SJCRH30 (cell line): ENCODE results near the gene ZFP91. TPM values are rescaled to one million over a fixed set of nuclear protein-coding genes. Genes with fewer than 3 reads are reported as not detected.
A peak's percentile ranks its signal among the peaks of the same experiment; 100 is the strongest.

ENCODE experiments used
- DNase-seq, 2 experiments: peaks; one replicate each; pipeline ENCODE4 v3.0.0-alpha.2; 2015 to 2020
- H3K27ac ChIP-seq: fragments of 250-450 bp; sonication (Bioruptor Pico); 2 replicates; pipeline ENCODE4 v1.5.1; 2020; ENCODE audit warnings: mild to moderate bottlenecking, moderate library complexity
- H3K27me3 ChIP-seq: fragments of 250-450 bp; sonication (Bioruptor Pico); 2 replicates; pipeline ENCODE4 v1.5.1; 2020; ENCODE audit warnings: mild to moderate bottlenecking, moderate library complexity
- H3K36me3 ChIP-seq: fragments of 250-450 bp; sonication (Bioruptor Pico); 2 replicates; pipeline ENCODE4 v1.5.1; 2020; ENCODE audit warnings: mild to moderate bottlenecking, moderate library complexity
- H3K4me1 ChIP-seq: fragments of 250-450 bp; sonication (Bioruptor Pico); 2 replicates; pipeline ENCODE4 v1.5.1; 2020; ENCODE audit warnings: mild to moderate bottlenecking, moderate library complexity
- H3K4me3 ChIP-seq: fragments of 250-450 bp; sonication (Bioruptor Pico); 2 replicates; pipeline ENCODE4 v1.5.1; 2020; ENCODE audit warnings: mild to moderate bottlenecking, moderate library complexity
- H3K9me3 ChIP-seq: fragments of 250-450 bp; sonication (Bioruptor Pico); replicated peaks from 2 replicates; pipeline ENCODE4 v1.5.1; 2020; ENCODE audit warnings: mild to moderate bottlenecking, moderate library complexity
- total RNA-seq: library from RNA; depleted of rRNA; stranded (reverse); fragments of >200 nt; shearing (Covaris generic); gene quantifications from 2 replicates; pipeline ENCODE4 v1.2.3, GENCODE V29; 2014

The ZFP91 gene
- total RNA-seq, 1 experiment from 2014 or later, result 60.5 TPM

- Histone ChIP-seq H3K27ac (no peak overlapping the region), H3K4me1 (no peaks in the 10 kb centered on the region), H3K9me3 (no peaks in the 10 kb centered on the region), H3K4me3 (no peak overlapping the region), H3K27me3 (no peaks in the 10 kb centered on the region), H3K36me3 (peaks cover 28% of the 10 kb centered on the region)
- DNase-seq, result no peak
These were observed 28.3 kb downstream of the ZFP91 start for GRCh38 chr11:58606930-58607714.

GRCh38 chr11:58608331-58608730 lies 29.5 kb downstream of the ZFP91 start:
- Histone ChIP-seq H3K9me3 (no peaks in the 10 kb centered on the region), H3K27me3 (no peaks in the 10 kb centered on the region), H3K4me3 (no peak overlapping the region), H3K36me3 (peaks cover 40% of the 10 kb centered on the region), H3K27ac (no peak overlapping the region), H3K4me1 (no peaks in the 10 kb centered on the region)
- DNase-seq, result no peak

- no peak for DNase-seq
- H3K4me1 ChIP-seq, result no peaks in the 10 kb centered on the region
- H3K9me3 ChIP-seq, result no peaks in the 10 kb centered on the region
- H3K27ac ChIP-seq, result no peak overlapping the region
- H3K4me3 ChIP-seq, result no peak overlapping the region
- peaks cover 53% of the 10 kb centered on the region for H3K36me3 ChIP-seq
- no peaks in the 10 kb centered on the region for H3K27me3 ChIP-seq
These were observed 30.9 kb downstream of the ZFP91 start for GRCh38 chr11:58609723-58610122.

GRCh38 chr11:58613228-58613627 lies 34.4 kb downstream of the ZFP91 start:
- Histone ChIP-seq H3K4me1 (no peaks in the 10 kb centered on the region), H3K9me3 (no peaks in the 10 kb centered on the region), H3K4me3 (no peak overlapping the region), H3K36me3 (peaks cover 79% of the 10 kb centered on the region), H3K27me3 (no peaks in the 10 kb centered on the region), H3K27ac (no peak overlapping the region)
- no peak for DNase-seq

GRCh38 chr11:58615559-58615958 lies 36.7 kb downstream of the ZFP91 start:
- H3K27me3 ChIP-seq, result no peaks in the 10 kb centered on the region
- H3K9me3 ChIP-seq, result no peaks in the 10 kb centered on the region
- no peaks in the 10 kb centered on the region for H3K4me1 ChIP-seq
- DNase-seq, result no peak
- H3K4me3 ChIP-seq, result no peak overlapping the region
- H3K27ac ChIP-seq, result no peak overlapping the region
- H3K36me3 ChIP-seq, result peaks cover 84% of the 10 kb centered on the region

- Histone ChIP-seq H3K4me1 (no peaks in the 10 kb centered on the region), H3K4me3 (no peak overlapping the region), H3K27ac (no peak overlapping the region), H3K27me3 (no peaks in the 10 kb centered on the region), H3K9me3 (no peaks in the 10 kb centered on the region), H3K36me3 (peaks cover 83% of the 10 kb centered on the region)
- no peak for DNase-seq
These were observed 37.7 kb downstream of the ZFP91 start for GRCh38 chr11:58616594-58616993.

- H3K4me3 ChIP-seq, result no peak overlapping the region
- DNase-seq, result no peak
- H3K36me3 ChIP-seq, result peaks cover 79% of the 10 kb centered on the region
- no peaks in the 10 kb centered on the region for H3K9me3 ChIP-seq
- no peaks in the 10 kb centered on the region for H3K4me1 ChIP-seq
- no peak overlapping the region for H3K27ac ChIP-seq
- no peaks in the 10 kb centered on the region for H3K27me3 ChIP-seq
These were observed 39.2 kb downstream of the ZFP91 start for GRCh38 chr11:58617976-58618557.

GRCh38 chr11:58621586-58622262 lies 42.9 kb downstream of the ZFP91 start:
- no peak overlapping the region for H3K27ac ChIP-seq
- H3K9me3 ChIP-seq, result no peaks in the 10 kb centered on the region
- no peak overlapping the region for H3K4me3 ChIP-seq
- no peaks in the 10 kb centered on the region for H3K4me1 ChIP-seq
- no peaks in the 10 kb centered on the region for H3K27me3 ChIP-seq
- peaks cover 72% of the 10 kb centered on the region for H3K36me3 ChIP-seq
- no peak for DNase-seq

- Histone ChIP-seq H3K4me3 (no peak within 1 kb of the TSS), H3K36me3 (peaks cover 68% of the 10 kb centered on the region), H3K4me1 (no peaks in the 10 kb centered on the region), H3K9me3 (no peaks in the 10 kb centered on the region), H3K27me3 (no peaks in the 10 kb centered on the region), H3K27ac (no peak within 1 kb of the TSS)
- DNase-seq, result no peak
These were observed 43.5 kb downstream of the ZFP91 start, which contains the start of gene CNTF for GRCh38 chr11:58622344-58622743. Gene CNTF, plus strand, starts transcription at chr11:58622665. Its CDS starts 88 bp downstream, at chr11:58622753.

- Histone ChIP-seq H3K4me1 (no peaks in the 10 kb centered on the region), H3K9me3 (no peaks in the 10 kb centered on the region), H3K36me3 (peaks cover 51% of the 10 kb centered on the region), H3K27me3 (no peaks in the 10 kb centered on the region), H3K27ac (no peak overlapping the region), H3K4me3 (no peak overlapping the region)
- DNase-seq, result no peak
These were observed 46.2 kb downstream of the ZFP91 start for GRCh38 chr11:58625086-58625485.

GRCh38 chr11:58625826-58626460 lies 47.1 kb downstream of the ZFP91 start:
- no peaks in the 10 kb centered on the region for H3K9me3 ChIP-seq
- no peak for DNase-seq
- H3K27me3 ChIP-seq, result no peaks in the 10 kb centered on the region
- no peaks in the 10 kb centered on the region for H3K4me1 ChIP-seq
- H3K4me3 ChIP-seq, result no peak overlapping the region
- H3K27ac ChIP-seq, result no peak overlapping the region
- H3K36me3 ChIP-seq, result peaks cover 43% of the 10 kb centered on the region

GRCh38 chr11:58626934-58627483 lies 48.1 kb downstream of the ZFP91 start:
- H3K4me1 ChIP-seq, result no peaks in the 10 kb centered on the region
- no peak overlapping the region for H3K4me3 ChIP-seq
- H3K36me3 ChIP-seq, result peaks cover 35% of the 10 kb centered on the region
- DNase-seq, result no peak
- H3K9me3 ChIP-seq, result no peaks in the 10 kb centered on the region
- H3K27me3 ChIP-seq, result no peaks in the 10 kb centered on the region
- no peak overlapping the region for H3K27ac ChIP-seq

GRCh38 chr11:58628446-58628845 lies 49.6 kb downstream of the ZFP91 start:
- H3K36me3 ChIP-seq, result peaks cover 23% of the 10 kb centered on the region
- H3K4me1 ChIP-seq, result no peaks in the 10 kb centered on the region
- no peak overlapping the region for H3K27ac ChIP-seq
- H3K9me3 ChIP-seq, result no peaks in the 10 kb centered on the region
- no peak for DNase-seq
- H3K27me3 ChIP-seq, result no peaks in the 10 kb centered on the region
- H3K4me3 ChIP-seq, result no peak overlapping the region

GRCh38 chr11:58629857-58630256 lies 51.0 kb downstream of the ZFP91 start:
- Histone ChIP-seq H3K27me3 (no peaks in the 10 kb centered on the region), H3K9me3 (no peaks in the 10 kb centered on the region), H3K27ac (no peak overlapping the region), H3K4me1 (no peaks in the 10 kb centered on the region), H3K36me3 (peaks cover 10% of the 10 kb centered on the region), H3K4me3 (no peak overlapping the region)
- DNase-seq, result peak in 1 of 2 experiments; percentile 35

- no peak overlapping the region for H3K4me3 ChIP-seq
- DNase-seq, result no peak
- H3K9me3 ChIP-seq, result no peaks in the 10 kb centered on the region
- no peaks in the 10 kb centered on the region for H3K27me3 ChIP-seq
- no peaks in the 10 kb centered on the region for H3K4me1 ChIP-seq
- peaks cover 3% of the 10 kb centered on the region for H3K36me3 ChIP-seq
- H3K27ac ChIP-seq, result no peak overlapping the region
These were observed 52.5 kb downstream of the ZFP91 start for GRCh38 chr11:58631378-58631777.
